ENCODE data around the gene MIA2.
"Not testable (repeated sequence)": the region's sequence is repeated elsewhere in the genome, so short reads cannot be mapped to it uniquely, and the experiment has no call there.

MIA2 gene

DNA sequence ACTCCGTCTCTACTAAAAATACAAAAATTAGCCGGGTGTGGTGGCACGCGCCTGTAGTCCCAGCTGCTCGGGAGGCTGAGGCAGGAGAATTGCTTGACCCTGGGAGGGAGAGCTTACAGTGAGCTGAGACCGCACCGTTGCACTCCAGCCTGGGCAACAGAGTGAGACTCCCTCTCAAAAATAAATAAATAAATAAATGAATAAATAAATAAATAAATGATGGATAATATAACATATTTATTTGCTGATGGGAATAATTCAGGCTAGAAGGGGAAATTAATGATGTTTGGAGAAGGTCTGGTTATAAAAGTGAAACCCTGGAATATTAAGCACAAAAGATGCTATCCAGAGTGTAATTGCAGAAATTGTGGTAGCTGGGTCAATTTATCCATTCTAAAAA lies 107.4 kb downstream of the MIA2 start:
- DNase-seq (ENCODE audit: low spot score), result not testable (repeated sequence)

DNA sequence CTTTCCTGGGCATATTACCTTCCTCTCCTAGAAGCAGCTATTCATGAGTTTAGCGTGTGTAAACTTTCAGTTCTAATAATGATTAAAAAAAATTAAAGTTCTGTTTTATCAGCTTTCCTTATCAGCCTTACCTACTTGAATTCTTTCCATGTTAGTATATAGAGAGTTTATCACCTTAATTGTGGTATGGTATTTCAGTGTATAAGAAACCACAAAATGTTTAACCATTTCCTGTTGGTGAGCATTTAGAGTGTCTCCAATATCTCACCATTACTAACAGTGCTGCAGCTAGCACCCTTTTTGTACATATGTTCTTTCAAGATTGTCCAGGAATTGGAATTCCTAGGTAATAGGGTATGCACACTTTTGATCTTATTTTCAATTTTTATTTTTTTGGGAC lies 109.1 kb downstream of the MIA2 start:
- DNase-seq (ENCODE audit: low spot score), result no peak

DNA sequence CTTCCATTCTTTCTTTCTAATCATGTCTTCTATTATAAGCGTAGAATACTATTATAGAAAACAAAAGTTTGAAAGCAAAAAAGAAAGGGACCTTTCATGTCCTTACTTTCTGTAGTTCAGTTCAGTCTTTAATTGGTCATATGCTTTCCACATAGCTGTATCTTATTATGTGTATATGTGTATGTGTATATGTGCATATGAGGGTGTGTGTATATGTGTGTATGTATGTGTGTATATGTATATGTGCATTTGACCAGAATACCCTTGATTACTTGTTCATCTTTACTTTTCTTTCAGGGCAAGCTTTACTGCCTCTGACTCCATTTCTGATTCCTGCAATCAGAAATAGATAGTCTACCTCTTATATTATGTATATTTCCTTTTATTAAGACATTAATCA lies 109.9 kb downstream of the MIA2 start:
- no peak for DNase-seq (ENCODE audit: low spot score)

DNA sequence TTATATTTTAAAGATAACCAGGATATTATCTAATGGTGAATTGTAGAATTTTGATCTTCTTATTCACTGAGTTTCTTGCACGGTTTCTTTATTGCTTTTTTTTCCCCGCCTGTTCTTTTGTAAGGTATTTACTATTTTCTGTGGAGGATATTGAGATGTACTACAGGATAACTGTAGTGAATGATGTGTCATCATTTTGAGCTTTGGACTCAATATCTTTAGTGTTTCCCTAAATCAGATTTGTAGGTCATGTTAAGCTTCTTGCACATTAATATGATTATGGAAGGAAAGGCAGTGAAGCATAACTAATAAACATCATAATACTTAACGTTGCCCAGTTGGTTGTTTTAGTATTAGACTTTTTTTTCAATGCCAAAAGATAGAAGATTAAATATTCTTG lies 117.2 kb downstream of the MIA2 start:
- no peak for DNase-seq (ENCODE audit: low spot score)

DNA sequence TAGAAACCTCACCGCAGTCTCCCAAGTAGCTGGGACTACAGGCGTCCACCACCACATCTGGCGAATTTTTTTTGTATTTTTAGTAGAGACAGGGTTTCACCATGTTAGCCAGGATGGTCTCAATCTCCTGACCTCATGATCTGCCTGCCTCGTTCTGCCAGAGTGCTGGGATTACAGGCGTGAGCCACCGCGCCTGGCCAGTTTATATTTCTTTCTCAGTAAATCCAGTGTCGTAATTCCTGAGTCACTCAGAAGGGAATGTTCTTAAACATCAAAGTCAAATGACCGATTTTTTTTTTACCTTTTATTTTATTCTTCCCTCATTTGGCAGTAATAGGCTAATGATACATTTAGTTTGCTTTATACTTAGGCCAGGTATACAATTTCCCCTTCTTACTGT lies 118.0 kb downstream of the MIA2 start:
- DNase-seq (ENCODE audit: low spot score), result no peak

DNA sequence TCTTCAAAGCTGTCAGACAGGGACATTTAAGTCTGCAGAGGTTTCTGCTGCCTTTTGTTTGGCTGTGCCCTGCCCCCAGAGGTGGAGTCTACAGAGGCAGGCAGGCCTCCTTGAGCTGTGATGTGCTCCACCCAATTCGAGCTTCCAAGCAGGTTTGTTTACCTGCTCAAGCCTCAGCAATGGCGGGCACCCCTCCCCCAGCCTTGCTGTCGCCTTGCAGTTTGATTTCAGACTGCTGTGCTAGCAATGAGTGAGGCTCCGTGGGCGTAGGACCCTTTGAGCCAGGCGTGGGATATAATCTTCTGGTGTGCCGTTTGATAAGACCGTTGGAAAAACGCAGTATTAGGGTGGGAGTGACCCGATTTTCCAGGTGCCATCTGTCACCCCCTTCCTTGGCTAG lies 125.4 kb downstream of the MIA2 start:
- not testable (repeated sequence) for DNase-seq (ENCODE audit: low spot score)

DNA sequence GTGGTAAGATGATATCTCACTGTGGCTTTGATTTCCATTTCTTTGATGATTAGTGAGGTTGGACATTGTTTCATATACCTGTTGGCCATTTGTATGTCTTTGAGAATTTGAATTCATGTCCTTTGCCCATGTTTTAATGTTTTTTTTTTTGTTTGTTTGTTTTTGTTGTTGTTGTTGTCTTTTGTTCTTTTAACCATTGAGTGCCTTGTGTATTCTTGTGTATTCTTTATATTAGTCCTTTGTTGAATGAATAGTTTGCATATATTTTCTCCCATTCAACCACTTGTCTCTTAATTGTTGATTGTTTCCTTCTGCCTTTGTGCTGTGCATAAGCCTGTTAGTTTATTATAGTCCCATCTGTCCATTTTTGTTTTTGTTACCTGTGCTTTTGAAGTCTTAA lies 126.6 kb downstream of the MIA2 start:
- DNase-seq (ENCODE audit: low spot score), result no peak

DNA sequence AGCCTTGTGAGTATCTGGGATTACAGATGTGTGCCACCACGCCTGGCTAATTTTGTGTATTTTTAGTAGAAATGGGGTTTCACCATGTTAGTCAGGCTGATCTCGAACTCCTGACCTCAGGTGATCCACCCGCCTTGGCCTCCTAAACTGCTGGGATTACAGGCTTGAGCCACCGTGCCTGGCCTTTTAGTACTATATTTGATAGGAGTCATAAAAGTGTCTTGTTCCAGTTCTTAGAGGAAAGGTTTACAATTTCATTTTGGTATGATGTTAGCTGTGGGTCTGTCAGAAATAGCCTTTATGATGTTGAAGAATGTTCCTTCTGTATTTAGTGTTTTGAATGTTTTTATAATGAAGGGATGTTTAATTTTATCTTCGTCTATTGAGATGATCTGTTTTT lies 127.8 kb downstream of the MIA2 start:
- DNase-seq (ENCODE audit: low spot score), result not testable (repeated sequence)

DNA sequence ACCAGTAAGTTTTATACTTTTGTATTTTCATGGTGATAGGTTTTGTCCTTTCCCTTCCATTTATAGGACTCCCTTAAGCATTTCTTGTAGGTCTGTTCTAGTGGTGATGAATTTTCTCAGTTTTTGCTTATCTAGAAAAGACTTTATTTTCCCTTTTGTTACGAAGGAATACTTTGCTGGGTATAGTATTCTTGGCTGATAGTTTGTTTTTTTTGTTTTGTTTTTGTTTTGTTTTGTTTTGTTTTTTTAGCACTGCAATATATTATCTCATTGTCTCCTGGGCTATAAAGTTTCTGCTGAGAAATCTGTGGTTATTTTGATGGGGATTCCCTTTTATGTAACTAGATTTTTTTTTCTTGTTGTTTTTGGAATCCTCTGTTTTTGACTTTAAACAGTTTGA lies 130.8 kb downstream of the MIA2 start:
- no peak for DNase-seq (ENCODE audit: low spot score)

DNA sequence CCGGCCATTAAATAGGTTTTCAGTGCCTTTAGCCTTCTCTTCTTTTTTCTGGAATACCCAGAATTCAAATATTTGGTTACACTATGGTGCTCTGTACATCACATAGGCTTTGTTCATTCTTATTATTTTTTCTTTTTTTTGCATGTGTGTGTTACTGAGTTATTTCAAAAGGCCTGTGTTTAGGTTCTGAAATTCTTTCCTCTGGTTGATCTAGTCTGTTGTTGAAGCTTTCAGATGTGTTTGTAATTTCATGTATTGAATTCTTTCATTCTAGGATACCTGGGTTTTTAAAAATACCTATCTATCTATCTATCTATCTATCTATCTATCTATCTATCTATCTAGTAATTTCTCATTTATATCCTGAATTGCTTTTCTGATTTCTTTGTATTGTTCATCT lies 131.6 kb downstream of the MIA2 start:
- DNase-seq (ENCODE audit: low spot score), result no peak

DNA sequence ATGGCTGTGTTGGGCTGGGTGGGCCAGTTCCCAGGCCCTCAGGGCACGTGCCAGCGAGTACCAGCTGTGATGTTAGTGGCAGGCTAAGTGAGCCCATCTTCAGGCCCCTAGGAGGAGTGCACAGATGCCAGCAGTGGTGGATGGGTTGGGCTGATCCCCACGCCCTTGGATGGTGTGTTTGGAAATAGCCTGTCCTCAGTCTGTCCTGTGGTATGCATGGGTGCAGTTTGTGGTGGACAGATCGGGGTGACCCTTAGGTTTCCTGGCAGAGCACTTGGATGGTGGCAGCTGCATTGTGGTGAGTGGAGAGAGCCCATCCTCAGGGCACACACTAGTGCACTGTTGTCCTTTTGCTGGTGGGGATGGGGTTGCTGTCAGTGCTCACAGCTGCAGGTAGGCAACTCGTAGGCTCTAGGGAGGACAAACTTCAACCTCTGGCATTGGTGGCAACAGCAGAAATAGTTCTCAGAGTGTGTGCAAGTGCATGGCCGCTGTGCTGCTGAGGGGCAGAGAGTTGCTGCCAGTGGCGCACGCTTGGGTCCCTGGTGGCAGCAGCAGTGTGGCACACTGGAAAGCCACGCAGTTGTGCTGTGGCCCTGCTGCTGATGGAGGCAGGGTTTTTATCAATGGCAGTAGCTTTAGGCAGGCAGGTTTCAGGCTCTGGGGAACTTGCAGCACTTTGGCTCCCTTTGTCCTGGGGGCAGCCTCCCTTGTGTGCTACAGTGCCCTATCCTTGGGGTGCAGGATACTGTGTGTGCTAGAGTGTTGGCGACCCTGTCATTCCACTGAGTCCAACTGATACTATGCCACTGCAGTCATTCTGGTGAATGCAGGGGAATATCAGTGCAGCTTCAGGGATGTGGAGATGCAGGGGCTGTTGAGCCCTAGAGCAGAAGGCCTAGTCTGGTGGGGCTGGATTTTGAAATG lies 133.0 kb downstream of the MIA2 start:
- DNase-seq (ENCODE audit: low spot score), result no peak

DNA sequence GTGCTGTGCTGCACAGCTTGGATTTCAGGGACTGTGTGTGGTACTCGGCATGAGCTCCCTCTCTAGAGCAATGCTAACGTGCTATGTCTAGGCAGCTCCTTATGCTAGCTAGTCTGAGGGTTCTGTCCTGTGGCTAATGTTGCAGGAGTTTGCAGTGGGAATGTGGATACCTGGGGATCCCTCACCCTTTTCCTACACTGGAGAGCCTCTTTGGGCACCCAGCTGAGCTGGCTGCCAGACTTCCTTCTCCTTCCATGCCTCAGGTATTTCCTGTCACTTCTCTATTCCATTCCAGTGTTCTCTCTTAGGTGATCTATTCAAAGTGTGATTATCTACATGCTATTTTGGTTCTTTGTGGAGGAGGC lies 133.7 kb downstream of the MIA2 start:
- DNase-seq (ENCODE audit: low spot score), result no peak

DNA sequence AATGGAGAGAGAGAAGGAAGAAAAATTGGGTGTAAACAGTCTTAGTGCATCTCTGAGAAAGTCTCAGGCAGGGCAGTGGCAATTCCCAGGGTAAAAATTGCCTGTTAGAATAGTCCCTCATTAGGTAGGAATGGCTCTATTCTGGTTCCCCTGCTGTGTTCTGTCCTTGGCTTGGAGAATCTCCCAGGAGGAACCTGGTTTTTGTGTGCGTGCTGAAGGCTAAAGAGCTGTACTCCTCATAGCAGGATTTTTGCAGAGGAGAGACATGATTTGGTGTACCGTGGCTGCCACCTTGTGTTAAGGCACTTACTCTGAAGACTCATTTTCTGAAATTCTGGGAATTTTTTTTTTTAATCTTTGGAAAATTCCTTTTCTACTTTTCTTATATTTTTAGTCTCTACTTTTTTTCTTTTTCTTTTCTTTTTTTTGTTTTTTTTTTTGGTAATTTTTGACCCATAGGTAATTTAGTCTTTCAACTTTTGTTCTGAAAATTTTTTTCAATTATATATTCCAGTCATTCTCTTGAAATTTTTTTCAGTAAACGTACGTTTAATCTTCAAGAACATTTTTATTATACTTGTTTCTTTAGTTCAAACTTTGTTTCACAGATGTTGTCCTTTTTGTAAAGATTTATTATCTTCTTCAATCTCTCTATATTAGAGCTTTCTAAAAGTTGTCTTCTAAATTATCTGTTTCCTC lies 134.7 kb downstream of the MIA2 start:
- DNase-seq (ENCODE audit: low spot score), result peak; percentile 12

DNA sequence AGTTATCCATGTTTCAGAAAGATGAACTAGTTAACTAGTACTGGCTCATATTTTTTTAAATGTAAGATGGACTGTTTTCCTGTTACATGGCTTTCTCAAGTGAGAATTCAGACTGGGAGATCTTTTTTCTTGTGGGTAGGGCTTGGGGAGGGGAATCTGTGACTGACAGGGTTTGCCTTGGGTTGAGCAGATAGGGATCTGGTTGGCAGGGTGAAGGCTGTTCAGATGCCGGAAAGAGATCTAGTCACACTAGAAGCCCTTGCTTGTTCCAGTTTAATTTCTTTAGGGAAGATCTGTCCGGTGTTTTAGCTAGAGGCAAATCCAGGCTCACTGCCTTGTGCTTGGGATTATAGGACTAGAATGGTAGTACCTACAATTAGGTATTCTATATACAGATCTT lies 135.3 kb downstream of the MIA2 start:
- DNase-seq (ENCODE audit: low spot score), result no peak

DNA sequence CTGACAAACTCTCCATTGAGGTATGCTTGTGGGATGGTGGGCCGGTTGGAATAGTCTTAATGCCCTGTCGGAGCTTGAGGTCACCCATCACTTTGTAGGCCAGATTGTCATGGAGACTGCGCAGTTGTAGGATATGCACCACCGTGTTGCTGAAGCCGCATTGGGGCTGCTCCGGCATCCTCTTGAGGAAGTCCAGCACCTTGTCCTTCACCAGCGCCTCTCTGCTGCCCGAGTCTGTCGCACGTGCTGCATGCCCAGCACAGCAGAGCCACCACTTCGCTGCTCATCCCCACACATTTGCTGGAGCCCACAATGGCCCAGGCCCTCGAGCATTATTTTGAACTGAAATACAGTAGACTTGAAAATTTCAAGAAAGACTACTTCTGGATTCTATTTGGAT lies 136.7 kb downstream of the MIA2 start:
- no peak for DNase-seq (ENCODE audit: low spot score)

DNA sequence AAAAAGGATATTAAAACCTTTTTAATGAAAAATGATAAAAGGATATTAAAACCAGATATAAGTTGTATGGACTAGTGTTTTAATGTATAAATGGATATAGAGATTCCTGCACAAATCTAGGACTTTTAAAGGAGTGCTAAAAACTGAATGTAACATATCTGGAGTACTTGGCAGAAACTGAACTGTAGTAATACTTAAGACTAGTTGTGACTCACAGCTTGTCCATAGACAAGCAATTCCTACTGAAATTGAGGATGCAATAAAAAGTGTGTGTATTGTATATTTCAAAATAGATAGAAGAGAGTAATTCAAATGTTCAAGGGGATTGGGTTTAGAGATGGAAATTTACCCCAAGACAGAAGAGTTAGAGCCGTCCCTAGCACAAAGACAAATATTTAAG lies 138.9 kb downstream of the MIA2 start:
- no peak for DNase-seq (ENCODE audit: low spot score)

DNA sequence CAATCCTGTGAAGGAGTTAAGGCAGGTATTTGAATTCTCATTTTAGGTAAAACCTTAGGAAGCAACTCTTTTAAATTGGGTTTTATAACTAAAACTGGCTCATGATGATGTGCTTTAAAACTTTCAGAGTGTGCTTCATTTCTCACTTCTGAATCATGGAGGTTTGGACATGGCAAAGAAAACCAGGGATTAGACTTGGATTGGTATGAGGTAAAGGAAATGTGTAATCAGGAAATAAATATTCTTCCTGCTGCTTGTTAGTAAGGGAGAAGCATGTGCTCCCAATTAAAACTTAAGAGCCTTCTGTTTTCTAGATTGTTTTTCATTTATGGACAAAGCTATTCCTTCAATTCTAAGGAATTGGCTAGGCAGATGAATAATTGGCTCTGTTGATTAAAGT lies 141.1 kb downstream of the MIA2 start:
- DNase-seq (ENCODE audit: low spot score), result no peak

DNA sequence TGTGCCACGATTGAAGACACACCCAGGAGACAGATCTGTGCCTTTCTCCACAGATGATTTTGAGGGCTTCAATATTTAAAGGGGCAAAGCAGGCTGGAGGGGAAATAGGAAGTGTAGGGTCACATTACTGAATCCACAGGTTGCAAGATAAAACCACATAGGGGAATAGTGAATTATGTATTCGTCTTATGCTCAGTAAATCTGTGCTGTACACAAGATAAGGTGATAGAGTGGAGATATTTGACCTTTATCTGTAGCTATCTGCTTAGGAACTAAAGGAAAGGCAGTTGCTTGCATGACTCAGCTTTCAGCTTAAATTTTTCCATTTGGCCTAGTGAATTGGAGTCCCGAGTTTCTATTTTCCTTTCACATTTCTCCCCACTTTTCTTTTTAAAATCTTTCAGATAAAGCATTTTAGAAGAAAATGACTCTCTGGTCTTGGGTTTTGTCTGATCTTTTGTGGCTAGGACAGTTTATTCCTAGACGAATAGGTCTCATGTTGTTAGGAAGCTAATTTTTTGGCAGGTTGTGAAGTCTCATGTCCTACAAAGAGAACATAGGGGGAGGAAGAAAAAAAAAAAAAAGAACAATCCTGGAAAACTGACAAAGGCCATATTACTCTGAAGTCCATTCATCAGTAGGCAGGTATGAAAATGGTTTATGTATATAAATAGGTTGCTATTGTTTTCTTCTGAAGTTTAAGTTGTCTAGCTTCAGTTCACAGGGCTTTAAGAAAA lies 143.1 kb downstream of the MIA2 start:
- DNase-seq (ENCODE audit: low spot score), result no peak

DNA sequence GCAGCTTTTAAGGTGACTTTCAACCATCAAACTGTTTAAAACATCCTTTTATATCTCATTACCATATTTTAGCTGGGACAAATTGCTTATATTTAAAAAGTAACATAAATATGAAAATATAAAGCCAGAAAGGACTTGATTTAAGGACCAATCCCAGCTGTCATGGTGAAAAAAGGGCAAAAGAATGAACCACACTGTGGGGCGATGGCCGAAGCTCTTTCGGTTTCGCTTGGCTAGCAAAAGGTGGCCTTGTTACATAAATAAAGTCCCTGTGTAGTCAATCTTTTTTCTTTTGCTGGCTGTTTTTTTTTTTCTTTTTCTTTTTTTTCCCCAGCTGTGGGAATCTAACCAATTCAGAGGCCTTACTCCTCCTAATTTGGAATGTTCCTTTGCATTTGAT lies 147.7 kb downstream of the MIA2 start:
- DNase-seq (ENCODE audit: low spot score), result no peak

DNA sequence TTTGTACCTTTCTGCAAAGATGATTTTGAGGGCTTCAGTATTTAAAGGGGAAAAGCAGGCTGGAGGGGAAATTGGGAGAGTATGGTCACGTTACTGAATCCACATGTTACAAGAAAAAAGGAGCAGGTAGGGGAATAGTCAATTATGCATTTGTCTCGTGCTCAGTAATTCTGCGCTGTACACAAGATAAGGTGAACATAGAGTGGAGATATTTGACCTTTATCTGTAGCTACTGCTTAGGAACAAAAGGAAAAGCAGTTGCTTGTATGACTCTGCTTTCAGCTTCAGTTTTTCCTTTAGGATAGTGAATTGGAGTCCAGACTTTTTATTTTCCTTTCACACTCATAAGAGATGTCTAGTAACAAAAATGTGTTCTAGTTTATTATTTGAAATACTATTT lies 148.7 kb downstream of the MIA2 start:
- DNase-seq (ENCODE audit: low spot score), result no peak

DNA sequence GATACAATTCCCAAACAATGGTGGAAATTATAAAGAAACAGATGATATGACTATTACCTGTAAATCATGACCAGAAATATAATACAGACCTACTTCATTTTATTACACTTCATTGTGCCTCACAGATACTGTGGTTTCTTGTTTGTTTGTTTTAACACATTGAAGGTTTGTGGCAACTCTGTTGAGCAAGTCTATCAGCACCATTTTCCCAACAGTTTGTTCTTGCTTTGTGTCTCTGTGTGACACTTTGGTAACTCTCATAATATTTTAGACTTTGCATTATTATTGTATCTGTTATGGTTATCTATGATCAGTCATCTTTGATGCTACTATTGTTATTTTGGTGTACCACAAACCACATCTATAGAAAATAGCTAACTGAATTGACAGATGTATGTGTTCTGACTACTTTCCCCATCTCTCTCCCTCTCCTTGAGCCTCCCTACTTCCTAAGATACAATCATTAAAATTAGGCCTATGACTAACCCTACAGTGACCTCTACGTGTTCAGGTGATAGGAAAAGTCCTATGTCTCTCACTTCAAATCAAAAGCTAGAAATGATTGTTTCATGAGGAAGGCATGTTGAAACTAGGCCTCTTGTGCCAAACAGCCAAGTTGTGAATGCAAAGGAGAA lies 149.4 kb downstream of the MIA2 start:
- DNase-seq (ENCODE audit: low spot score), result peak; percentile 14

DNA sequence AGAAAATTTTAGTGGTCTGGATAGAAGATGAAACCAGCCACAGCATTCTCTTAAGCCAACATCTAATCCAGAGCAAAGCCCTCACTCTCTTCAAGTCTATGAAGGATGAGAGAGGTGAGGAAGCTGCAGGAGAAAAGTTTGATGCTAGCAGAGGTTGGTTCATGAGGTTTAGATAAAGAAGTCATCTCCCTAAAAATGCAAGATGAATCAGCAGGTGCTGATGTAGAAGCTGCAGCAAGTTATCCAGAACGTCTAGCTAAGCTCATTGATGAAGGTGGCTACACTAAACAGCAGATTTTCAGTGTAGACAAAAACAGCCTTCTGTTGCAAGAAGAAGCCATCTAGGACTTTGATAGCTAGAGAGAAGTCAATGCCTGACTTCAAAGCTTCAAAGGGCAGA lies 150.0 kb downstream of the MIA2 start:
- no peak for DNase-seq (ENCODE audit: low spot score)

DNA sequence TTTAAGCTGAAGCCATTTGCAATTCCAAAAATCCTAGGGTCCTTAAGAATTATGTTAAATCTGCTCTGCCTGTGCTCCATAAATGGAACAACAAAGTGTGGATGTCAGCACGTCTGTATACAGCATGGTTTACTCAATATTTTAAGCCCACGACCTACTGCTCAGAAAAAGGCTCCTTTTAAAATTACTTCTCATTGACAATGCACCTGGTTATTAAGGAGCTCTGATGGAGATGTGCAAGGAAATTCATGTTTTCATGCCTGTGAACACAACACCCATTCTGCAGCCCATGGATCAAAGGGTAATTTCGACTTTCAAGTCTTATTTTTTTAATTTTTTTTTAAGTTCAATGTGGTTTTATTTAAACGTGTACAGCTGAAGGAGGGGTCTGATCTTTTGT lies 150.5 kb downstream of the MIA2 start:
- DNase-seq (ENCODE audit: low spot score), result no peak

All from CD4-positive, alpha-beta T cell treated with Interleukin-15 for 4 hours (primary cell).